K562 (cell line): Measurements from ENCODE around the gene SYNRG. TPM values are rescaled to one million over a fixed set of nuclear protein-coding genes. Genes with fewer than 3 reads are reported as not detected.

Experiments used
- AFF1 ChIP-seq, 2 experiments: fragments of 450-650 bp; IDR thresholded peaks; 2 replicates each; pipeline ENCODE4 v1.6.1; 2018; ENCODE audit warnings: mild to moderate bottlenecking in 2 of 2, low read depth in 1 of 2; ENCODE audit not compliant: partially characterized antibody in 2 of 2
- ATF2 ChIP-seq: sonication (generic); formaldehyde crosslinking; IDR thresholded peaks from 2 replicates; pipeline ENCODE4 v1.8.1; 2022; ENCODE audit warnings: missing genetic modification reagents
- KHSRP ChIP-seq: fragments of 450-650 bp; IDR thresholded peaks from 2 replicates; pipeline ENCODE4 v1.6.1; 2017
- LARP7 ChIP-seq: fragments of 450-650 bp; IDR thresholded peaks from 2 replicates; pipeline ENCODE4 v1.6.1; 2016
- MAFG ChIP-seq: fragments of 450-650 bp; conservative IDR thresholded peaks from 2 replicates; pipeline ENCODE4 v1.6.1; 2016; ENCODE audit warnings: missing genetic modification characterization, missing compliant biosample characterization
- MEF2A ChIP-seq: IDR thresholded peaks from 2 replicates; pipeline ENCODE4 v1.6.1; 2011; ENCODE audit warnings: low read depth, mild to moderate bottlenecking, low read length, moderate library complexity; ENCODE audit not compliant: control insufficient read depth
- NCOR1 ChIP-seq: fragments of 450-650 bp; IDR thresholded peaks from 2 replicates; pipeline ENCODE4 v1.6.1; 2016; ENCODE audit warnings: mild to moderate bottlenecking, moderate library complexity
- PRPF4 ChIP-seq: fragments of 200-400 bp; formaldehyde crosslinking; IDR thresholded peaks from one replicate; pipeline ENCODE4 v1.6.1; 2017; ENCODE audit warnings: low read length, low read depth, mild to moderate bottlenecking; ENCODE audit not compliant: insufficient read depth, poor library complexity, severe bottlenecking
- PTTG1 ChIP-seq: fragments of 450-650 bp; IDR thresholded peaks from 2 replicates; pipeline ENCODE4 v1.6.1; 2016; ENCODE audit warnings: low read depth, mild to moderate bottlenecking, missing genetic modification characterization, missing compliant biosample characterization
- RBM14 ChIP-seq: fragments of 200-400 bp; formaldehyde crosslinking; IDR thresholded peaks from 2 replicates; pipeline ENCODE4 v1.6.1; 2018; ENCODE audit warnings: low read depth, mild to moderate bottlenecking, low read length, moderate library complexity, borderline replicate concordance; ENCODE audit not compliant: insufficient read depth
- SNAPC5 ChIP-seq: fragments of 250-450 bp; sonication (Bioruptor Pico); IDR thresholded peaks from 2 replicates; pipeline ENCODE4 v1.8.0; 2021; ENCODE audit warnings: moderate library complexity, mild to moderate bottlenecking, inconsistent platforms
- SRF ChIP-seq, 2 experiments: fragments of 250-450, 450-650 bp in 1 of 2; sonication (Bioruptor Pico) in 1 of 2; sonication (generic) in 1 of 2; formaldehyde crosslinking; IDR thresholded peaks; 2 replicates each; pipeline versions ENCODE4 v1.5.0 to v1.5.1; 2020 to 2022; ENCODE audit warnings: mild to moderate bottlenecking in 1 of 2, missing genetic modification reagents in 1 of 2
- SRSF3 ChIP-seq: fragments of 200-400 bp; formaldehyde crosslinking; IDR thresholded peaks from 2 replicates; pipeline ENCODE4 v1.6.1; 2016; ENCODE audit warnings: mild to moderate bottlenecking, low read length, moderate library complexity; ENCODE audit not compliant: insufficient read depth
- ZBTB49 ChIP-seq: sonication (generic); formaldehyde crosslinking; IDR thresholded peaks from 2 replicates; pipeline ENCODE4 v1.8.0; 2022; ENCODE audit warnings: missing genetic modification reagents, mild to moderate bottlenecking, borderline replicate concordance
- ZBTB7A ChIP-seq: IDR thresholded peaks from 2 replicates; pipeline ENCODE4 v1.6.1; 2011; ENCODE audit warnings: low read depth, mild to moderate bottlenecking, low read length, moderate library complexity, borderline replicate concordance; ENCODE audit not compliant: control insufficient read depth
- ZNF133 ChIP-seq: fragments of 250-450 bp; sonication (Bioruptor Pico); IDR thresholded peaks from 2 replicates; pipeline ENCODE4 v1.4.0; 2020; ENCODE audit warnings: mild to moderate bottlenecking
- ZNF584 ChIP-seq: fragments of 200-800 bp; sonication (Bioruptor generic); IDR thresholded peaks from 2 replicates; pipeline ENCODE4 v1.6.1; 2016; ENCODE audit warnings: low read depth, mild to moderate bottlenecking, missing genetic modification characterization, missing compliant biosample characterization
- polyA plus RNA-seq, 8 experiments: library from polyadenylated mRNA; depleted of rRNA in 4 of 8; stranded (reverse) in 5 of 8; unstranded in 3 of 8; fragments of >200 nt; fragmentation: Nextera tagmentation in 2 of 8; fragmentation: Illumina TruSeq in 1 of 8; extraction: Ambion mirVana in 2 of 8; extraction: Trizol in 1 of 8; gene quantifications; 2 replicates each; pipeline versions ENCODE4 v1.2.1 to v1.2.3, GENCODE V29; 2011 to 2014; ENCODE audit warnings: inconsistent platforms in 1 of 8, missing spikeins in 1 of 8
- total RNA-seq, 7 experiments: library from RNA; depleted of rRNA in 6 of 7; stranded (reverse); fragments of >200 nt in 6 of 7; fragmentation: Illumina TruSeq in 2 of 7; extraction: Trizol in 2 of 7; gene quantifications; 2 replicates each; pipeline versions ENCODE4 v1.2.1 to v1.2.3, GENCODE V29; 2011 to 2021; ENCODE audit warnings: low replicate concordance in 1 of 7
- TF ChIP-seq, protein P1 (sequence below): fragments of 200-800 bp; sonication (Bioruptor generic); IDR thresholded peaks from 2 replicates; pipeline ENCODE4 v1.6.1; 2017; ENCODE audit warnings: missing genetic modification characterization, missing compliant biosample characterization

Gene SYNRG
- total and polyA plus RNA-seq, 9 of the 15 experiments (the other 6 are each of a cell fraction or from before 2014, with no cell fraction given) = 2.9 to 28.2 (median 15.1) TPM

GRCh38 chr17:37490022-37490587, 119.1 kb downstream of the SYNRG start (continued):
- TF ChIP-seq ZNF133 (no peak), PRPF4 (no peak), SNAPC5 (no peak), NCOR1 (no peak), LARP7 (no peak), ZNF584 (no peak), SRF (CRISPR knock-in tag; IDR thresholded peaks at IDR 0.05) (no peak), ZBTB7A (peak; percentile 99), ZBTB49 (CRISPR knock-in tag) (no peak), PTTG1 (tag) (no peak), KHSRP (no peak), MAFG (no peak), AFF1 (IDR thresholded peaks at IDR 0.05; ENCODE audit: low read depth in 1 of 2, partially characterized antibody in 2 of 2) (no peak), MEF2A (no peak), ATF2 (0 out of 2 replicates have a peak, but pooled peaks have one; percentile 38), RBM14 (no peak), SRSF3 (no peak)
- TF ChIP-seq, protein P1, sequence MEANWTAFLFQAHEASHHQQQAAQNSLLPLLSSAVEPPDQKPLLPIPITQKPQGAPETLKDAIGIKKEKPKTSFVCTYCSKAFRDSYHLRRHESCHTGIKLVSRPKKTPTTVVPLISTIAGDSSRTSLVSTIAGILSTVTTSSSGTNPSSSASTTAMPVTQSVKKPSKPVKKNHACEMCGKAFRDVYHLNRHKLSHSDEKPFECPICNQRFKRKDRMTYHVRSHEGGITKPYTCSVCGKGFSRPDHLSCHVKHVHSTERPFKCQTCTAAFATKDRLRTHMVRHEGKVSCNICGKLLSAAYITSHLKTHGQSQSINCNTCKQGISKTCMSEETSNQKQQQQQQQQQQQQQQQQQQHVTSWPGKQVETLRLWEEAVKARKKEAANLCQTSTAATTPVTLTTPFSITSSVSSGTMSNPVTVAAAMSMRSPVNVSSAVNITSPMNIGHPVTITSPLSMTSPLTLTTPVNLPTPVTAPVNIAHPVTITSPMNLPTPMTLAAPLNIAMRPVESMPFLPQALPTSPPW = peak; percentile 80
